HG03108 (cell line): ENCODE measurements around the gene LYL1.
"Not testable (repeated sequence)": the region's sequence is repeated elsewhere in the genome, so short reads cannot be mapped to it uniquely, and the experiment has no call there.

Experiments used
- ATAC-seq: cut with Tn5 transposase; IDR thresholded peaks from one replicate; pipeline ENCODE4 v1.9.1; 2021; ENCODE audit warnings: moderate library complexity; ENCODE audit not compliant: unreplicated experiment

The LYL1 gene

DNA sequence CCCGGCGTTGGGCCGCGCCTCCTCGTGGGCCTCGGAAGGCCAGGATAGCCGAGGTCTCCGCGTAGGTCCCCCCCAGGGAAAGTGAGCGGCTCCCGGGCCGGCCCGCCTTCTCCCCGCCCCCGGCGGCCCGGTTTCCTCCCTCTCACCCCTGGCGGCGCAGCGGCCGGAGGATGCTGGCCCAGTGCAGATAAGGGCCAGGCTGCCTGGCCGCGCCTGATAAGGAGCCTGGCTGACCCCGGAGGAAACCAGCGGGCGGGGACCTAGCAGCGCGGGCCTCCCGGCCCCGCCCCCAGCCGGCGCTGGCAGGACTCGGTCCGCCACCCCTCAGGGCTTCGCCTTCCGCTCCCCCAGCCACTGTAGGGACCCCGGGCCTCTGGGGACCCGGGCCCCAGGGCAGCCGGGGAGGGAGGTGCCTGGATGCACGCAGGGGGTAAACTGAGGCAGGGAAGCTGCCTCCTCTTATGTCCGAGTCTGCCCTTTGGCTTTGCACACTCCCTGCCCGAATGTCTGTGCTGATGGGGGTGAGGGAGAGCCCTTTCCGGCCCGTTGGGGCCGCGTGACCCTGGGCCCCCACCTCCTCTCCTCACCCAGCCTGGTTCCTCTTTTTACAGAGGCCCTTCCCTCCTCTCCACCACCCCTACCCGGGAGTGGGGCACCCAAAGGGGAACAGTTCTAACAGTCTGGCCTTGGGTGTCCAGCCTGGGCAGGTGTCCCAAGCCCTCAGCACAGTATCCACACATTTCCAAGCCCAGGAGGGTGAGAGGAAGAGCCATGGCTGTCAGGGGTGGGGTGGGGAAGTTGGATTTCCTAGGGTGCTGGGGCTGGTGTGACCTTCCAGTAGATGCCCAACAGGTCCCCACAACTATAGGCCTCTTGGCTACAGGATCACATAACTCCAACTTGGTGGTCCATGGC is at the start of gene LYL1:
Gene LYL1 (minus strand): TSS at position 193 of the 915 bp plus-strand sequence. CDS start 1,687 bp downstream, outside the sequence.
- ATAC-seq, result peak; percentile 42

DNA sequence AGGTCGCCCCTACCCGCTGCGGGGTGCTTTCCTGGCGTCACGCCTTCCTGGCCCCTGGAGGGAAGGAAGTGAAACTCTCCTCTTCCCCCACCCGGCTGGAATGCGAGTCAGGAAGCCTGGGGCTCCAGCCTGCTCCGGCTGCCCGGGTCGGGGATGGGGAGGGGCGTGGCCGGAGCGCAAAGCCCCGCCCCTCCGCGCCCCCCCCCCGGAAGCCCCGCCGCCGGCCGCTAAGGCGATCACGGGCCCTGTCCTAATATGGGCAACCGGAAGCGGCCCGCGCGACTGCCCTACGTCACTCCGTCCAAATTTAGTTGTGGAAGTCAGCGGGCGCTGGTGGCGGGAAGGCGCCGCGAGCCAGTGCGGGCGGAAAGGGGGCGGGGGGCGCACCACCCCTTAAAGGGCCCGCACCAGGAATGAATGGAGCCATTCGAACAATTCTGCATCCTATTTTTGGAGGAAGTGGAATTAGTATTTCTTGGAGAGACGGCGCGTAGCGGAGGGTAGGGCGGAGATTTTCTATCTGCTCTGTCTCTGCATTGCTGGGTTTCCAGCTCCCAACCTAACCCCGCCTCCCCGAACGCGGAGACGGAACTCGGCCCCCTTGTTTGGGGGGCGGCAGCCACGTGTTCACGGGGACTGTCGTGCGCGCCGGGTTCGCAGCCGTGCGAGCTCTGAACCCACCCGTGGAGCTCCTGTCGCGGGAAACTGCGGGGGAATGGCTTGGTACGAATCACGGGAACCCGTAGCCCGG is 49.1 kb upstream of the LYL1 start:
- ATAC-seq, result peak; percentile 31

DNA sequence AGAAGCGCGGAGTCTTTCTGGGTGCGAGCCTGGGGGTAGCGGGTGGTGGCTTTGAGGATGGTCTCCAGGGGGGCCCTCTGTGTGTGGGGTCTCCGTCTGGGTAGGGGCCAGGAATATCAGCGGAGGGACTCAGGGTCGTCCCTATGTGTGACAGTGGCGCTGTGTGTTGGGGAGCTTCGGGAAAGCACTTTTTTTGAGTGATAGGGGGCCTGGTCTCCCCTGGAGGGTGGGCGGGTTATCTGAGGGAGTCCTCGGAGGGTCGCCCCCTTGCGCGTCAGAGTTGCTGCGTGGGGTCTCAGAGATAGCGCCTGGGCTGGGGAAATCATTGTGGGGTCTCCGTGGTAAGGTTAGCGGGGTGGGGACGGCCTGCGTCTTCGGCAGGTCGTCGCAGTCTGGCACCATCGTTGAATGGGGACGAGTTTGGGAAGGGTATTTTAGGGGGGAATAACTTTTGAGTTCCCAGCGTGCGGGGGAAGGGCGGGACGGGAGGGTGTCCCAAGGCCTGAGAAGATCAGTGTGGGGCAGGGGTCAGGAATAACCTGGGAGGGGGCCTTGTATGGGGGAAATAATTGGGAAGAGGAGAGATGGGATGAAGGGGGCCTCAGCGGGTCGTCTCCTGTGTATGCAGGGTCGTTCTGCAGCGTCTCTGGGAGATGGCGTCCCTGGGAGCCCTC is 48.4 kb upstream of the LYL1 start:
- no peak for ATAC-seq

DNA sequence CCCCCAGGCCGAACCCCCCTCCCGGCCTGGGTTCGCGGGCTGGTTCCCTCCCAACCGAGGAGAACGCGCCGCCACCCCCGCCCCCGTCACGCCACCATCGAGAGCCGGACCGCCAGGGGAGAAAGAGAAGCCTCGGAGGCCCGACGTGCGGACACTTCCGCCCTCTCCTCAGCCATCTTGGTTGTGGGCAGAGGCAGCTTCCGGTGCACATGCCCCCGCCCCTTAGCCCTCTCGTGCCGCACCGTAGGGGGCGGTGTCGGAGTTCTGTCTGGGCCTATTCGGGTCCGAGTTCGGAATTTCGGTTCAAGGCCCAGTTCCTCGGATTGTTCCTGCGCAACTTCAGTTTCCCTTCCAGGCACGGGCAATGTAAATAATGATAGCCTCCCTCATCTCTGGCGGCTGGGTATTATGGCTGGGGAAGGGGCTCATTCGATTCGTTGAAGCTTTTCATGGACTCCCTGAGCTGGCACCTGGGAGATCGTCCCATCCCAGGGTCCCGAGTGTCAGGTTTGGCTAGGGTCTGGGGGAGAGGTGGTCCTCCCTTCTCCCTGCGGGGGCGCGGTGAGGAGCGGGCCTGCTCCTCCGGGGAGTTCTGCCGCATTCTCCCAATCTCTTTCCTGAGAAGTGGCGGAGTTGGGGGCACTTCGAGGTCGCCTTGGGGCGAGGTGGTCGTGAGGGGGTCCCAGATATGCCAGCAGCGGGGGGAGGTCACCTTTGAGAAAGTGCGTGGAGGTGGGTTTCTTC is 47.7 kb upstream of the LYL1 start, which contains the start of the genes IER2 and STX10:
Gene IER2 (plus strand): TSS at position 225 of the 744 bp plus-strand sequence. CDS start 2,776 bp downstream, outside the sequence.
Gene STX10 (minus strand): TSS at position 189 of the 744 bp plus-strand sequence. CDS start 202 bp downstream, outside the sequence.
- peak; percentile 39 for ATAC-seq

GRCh38 chr19:13149628-13150186 is 47.0 kb upstream of the LYL1 start:
- ATAC-seq, result no peak

GRCh38 chr19:13149173-13149627 is 46.5 kb upstream of the LYL1 start:
- ATAC-seq, result not testable (repeated sequence)

DNA sequence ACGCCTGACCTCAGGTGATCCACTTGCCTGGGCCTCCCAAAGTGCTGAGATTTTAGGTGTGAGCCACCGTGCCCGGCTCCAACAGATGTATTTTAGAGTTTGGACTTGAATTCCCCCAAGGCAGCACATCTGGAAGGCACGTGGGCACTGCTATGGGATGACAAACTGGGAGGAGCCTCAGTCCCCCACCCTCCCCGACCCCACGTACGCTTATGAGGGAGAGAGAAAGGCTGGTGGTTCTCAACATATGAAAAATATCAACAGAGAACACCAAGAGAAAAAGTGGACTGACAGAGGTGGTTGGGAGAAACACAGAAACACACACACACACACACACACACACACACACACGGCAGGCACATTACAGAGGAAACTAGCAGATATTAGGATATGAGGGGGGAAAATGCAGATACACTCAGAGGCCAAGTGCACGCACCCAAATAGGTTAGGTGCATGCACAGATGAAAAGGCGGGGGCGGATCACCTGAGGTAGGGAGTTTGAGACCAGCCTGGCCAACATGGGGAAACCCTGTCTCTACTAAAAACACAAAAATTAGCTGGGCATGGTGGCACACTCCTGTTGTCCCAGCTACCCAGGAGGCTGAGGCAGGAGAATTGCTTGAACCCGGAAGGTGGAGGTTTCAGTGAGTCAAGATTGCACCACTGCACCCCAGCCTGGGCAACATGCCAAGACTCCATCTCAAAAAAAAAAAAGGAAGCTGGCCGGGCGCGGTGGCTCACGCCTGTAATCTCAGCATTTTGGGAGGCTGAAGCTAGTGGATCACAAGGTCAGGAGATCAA is 44.3 kb upstream of the LYL1 start:
- ATAC-seq, result no peak

DNA sequence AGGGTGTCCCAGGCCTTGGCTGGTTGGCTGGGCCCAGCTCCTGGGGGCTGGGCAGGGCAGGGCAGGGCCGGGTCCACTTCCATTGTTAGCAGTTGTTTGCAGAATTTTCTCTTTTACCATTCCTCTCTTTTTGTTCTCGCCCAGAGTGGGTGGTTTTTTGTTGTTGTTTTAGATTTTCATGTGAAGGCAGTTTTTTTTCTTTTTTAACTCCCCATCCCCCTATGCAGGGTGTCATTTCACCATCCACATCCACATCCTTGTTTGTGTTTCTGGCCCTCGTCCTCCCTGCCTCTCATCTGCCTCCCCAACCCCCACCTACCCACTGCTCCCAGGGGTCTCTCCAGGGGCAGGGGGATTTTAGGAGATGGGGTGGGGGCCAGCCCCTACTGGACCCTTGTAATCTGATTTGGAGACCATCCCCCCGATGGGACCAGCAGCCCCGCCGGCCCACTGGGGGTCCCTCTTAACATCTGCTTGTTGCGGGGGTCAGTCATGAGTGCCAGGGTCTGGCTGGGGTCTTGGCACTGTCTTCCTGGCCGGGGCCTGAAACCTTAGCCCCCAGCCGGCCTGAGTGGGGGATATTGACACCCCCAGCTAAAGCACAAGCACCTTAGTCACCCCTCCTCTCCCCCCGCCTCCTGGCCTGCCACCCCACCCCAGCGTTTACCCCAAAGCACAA is 37.1 kb upstream of the LYL1 start:
- no peak for ATAC-seq

GRCh38 chr19:13138916-13139198 is 36.2 kb upstream of the LYL1 start:
- no peak for ATAC-seq

GRCh38 chr19:13138171-13138915 is 35.7 kb upstream of the LYL1 start:
- no peak for ATAC-seq

GRCh38 chr19:13137290-13137794 is 34.7 kb upstream of the LYL1 start:
- ATAC-seq, result no peak

- no peak for ATAC-seq
Observed at GRCh38 chr19:13135068-13136062, 32.7 kb upstream of the LYL1 start.

- ATAC-seq, result no peak
Observed at GRCh38 chr19:13134626-13135025, 32.0 kb upstream of the LYL1 start.

- ATAC-seq, result no peak
Observed at GRCh38 chr19:13133241-13133870, 30.7 kb upstream of the LYL1 start.

DNA sequence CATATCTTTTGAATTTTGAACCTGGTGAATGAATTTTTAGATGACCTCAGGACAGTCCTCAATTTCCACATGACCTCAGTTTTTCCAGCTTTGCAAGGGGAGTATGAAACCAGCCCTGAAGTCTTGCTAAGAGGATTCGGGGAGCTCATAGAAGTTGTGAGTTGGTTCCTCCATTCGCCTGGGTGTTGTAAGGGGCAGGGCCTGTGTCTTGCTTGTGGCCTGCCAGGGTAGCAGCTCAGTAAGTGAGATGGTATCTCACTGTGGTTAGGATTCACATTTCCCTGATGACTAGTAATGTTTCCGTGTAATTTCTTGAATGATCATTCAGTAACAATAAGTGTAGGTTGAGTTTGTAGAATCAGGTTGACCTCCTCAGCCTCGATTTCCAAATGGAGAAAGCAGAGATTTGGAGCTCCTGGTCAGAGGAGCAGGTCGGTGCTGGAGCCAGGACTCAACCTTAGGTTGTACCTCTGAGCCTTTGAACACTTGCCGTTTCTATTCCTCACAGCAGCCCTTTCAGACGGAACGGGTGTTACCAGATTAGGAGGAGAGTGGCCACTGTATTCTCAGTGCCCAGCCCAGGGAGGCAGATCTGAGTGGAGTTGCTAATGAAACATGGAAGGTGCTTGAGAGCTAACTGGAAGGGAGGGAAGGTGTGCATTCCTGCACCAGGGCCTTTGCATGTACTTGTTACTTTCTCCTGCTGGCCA is 30.0 kb upstream of the LYL1 start:
- ATAC-seq, result no peak
